Measurements from ENCODE around the gene TRIO. TPM values are rescaled to one million over a fixed set of nuclear protein-coding genes. Genes with fewer than 3 reads are reported as not detected.

The TRIO gene
- total RNA-seq, 3 donors from 2014 or later (not counting 1 experiment from before 2014, with no cell fraction given) = 84.6 to 136 (median 94.3) TPM

DNA sequence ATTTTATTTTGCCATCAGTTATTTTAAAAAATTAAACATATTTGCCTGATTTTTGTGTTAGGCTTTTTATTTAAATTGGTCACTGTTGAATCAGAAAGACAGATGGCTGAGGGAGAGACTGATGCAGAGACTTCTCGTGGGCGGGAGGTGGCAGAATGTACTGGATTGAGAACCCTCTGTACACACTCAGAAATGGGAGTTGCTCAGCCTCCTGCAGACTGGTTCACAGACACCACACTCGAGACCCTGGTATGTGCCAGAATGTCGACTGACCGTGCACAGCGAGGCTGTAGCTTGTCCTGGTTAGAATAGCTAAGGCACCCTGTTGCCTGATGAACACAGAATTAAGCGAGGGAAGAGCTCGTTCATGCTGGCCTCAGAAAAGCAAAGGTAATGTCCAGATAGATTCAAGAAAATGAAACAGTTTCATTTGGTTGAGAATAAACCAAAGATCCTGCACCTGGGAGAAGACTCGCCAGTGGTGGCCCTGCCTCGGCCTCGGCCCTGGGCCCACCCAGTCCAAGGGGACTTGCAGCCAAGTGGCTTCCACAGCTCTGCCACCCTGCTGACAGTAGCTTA is 367.1 kb downstream of the TRIO start:
- Mint-ChIP-seq H3K27ac (no peak overlapping the region), H3K36me3 (no peaks in the 10 kb centered on the region), H3K9me3 (no peaks in the 10 kb centered on the region), H3K4me3 (no peak overlapping the region), H3K27me3 (ENCODE audit: low read depth in 2 of 2) (no peaks in the 10 kb centered on the region), H3K4me1 (no peaks in the 10 kb centered on the region)
- H3K27ac ChIP-seq (ENCODE audit: low read length) = no peak overlapping the region
- intact Hi-C loops (cut with micrococcal nuclease) = no loop called here
- TF ChIP-seq, protein P1, sequence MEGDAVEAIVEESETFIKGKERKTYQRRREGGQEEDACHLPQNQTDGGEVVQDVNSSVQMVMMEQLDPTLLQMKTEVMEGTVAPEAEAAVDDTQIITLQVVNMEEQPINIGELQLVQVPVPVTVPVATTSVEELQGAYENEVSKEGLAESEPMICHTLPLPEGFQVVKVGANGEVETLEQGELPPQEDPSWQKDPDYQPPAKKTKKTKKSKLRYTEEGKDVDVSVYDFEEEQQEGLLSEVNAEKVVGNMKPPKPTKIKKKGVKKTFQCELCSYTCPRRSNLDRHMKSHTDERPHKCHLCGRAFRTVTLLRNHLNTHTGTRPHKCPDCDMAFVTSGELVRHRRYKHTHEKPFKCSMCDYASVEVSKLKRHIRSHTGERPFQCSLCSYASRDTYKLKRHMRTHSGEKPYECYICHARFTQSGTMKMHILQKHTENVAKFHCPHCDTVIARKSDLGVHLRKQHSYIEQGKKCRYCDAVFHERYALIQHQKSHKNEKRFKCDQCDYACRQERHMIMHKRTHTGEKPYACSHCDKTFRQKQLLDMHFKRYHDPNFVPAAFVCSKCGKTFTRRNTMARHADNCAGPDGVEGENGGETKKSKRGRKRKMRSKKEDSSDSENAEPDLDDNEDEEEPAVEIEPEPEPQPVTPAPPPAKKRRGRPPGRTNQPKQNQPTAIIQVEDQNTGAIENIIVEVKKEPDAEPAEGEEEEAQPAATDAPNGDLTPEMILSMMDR (IDR thresholded peaks at IDR 0.05) = no peak
- no peak overlapping the region for H3K4me3 ChIP-seq (ENCODE audit: low read length)
- no peaks in the 10 kb centered on the region for H3K27me3 ChIP-seq (ENCODE audit: control insufficient read depth, insufficient read depth, low read length)
- H3K36me3 ChIP-seq (ENCODE audit: control insufficient read depth, insufficient read depth, low read length) = peaks cover 4% of the 10 kb centered on the region
- no peak for DNase-seq
- ATAC-seq = no peak
- WGBS (ENCODE audit: insufficient coverage) = 91% methylated on average over 11 of the region's 11 CpGs
- no peaks in the 10 kb centered on the region for H3K4me1 ChIP-seq (ENCODE audit: control insufficient read depth, insufficient read depth, low read length)
- no peaks in the 10 kb centered on the region for H3K9me3 ChIP-seq (ENCODE audit: control insufficient read depth, insufficient read depth, low read length)

DNA sequence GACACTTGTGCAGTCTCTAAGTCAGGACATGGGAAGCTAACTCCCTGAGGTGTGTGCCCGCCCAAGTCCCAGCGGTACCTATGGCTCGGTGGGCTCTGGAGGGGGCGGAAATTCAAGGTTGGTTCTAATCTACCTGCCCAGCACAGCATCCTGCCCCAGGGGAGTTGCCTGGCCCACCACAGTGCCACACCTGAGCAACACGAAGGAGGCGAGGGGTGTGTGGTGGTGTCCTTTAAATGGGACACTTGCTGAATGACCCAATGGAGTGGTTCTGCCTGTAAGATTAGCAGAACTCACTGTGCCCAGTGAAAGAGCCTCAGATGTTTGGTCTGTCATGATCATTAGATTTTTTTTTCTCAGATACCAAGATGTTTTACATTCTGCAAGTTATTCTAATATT is 367.7 kb downstream of the TRIO start:
- Mint-ChIP-seq H3K27ac (no peak overlapping the region), H3K27me3 (ENCODE audit: low read depth in 2 of 2) (no peaks in the 10 kb centered on the region), H3K4me1 (no peaks in the 10 kb centered on the region), H3K9me3 (no peaks in the 10 kb centered on the region), H3K4me3 (no peak overlapping the region), H3K36me3 (no peaks in the 10 kb centered on the region)
- Histone ChIP-seq H3K9me3 (ENCODE audit: control insufficient read depth, insufficient read depth, low read length) (no peaks in the 10 kb centered on the region), H3K4me3 (ENCODE audit: low read length) (no peak overlapping the region), H3K27me3 (ENCODE audit: control insufficient read depth, insufficient read depth, low read length) (no peaks in the 10 kb centered on the region), H3K36me3 (ENCODE audit: control insufficient read depth, insufficient read depth, low read length) (peaks cover 4% of the 10 kb centered on the region), H3K27ac (ENCODE audit: low read length) (no peak overlapping the region), H3K4me1 (ENCODE audit: control insufficient read depth, insufficient read depth, low read length) (no peaks in the 10 kb centered on the region)
- 95% methylated on average over 6 of the region's 6 CpGs for WGBS (ENCODE audit: insufficient coverage)
- intact Hi-C loops (cut with micrococcal nuclease) = no loop called here
- TF ChIP-seq, protein P1 (IDR thresholded peaks at IDR 0.05) = no peak
- ATAC-seq (no peak), DNase-seq (no peak)

DNA sequence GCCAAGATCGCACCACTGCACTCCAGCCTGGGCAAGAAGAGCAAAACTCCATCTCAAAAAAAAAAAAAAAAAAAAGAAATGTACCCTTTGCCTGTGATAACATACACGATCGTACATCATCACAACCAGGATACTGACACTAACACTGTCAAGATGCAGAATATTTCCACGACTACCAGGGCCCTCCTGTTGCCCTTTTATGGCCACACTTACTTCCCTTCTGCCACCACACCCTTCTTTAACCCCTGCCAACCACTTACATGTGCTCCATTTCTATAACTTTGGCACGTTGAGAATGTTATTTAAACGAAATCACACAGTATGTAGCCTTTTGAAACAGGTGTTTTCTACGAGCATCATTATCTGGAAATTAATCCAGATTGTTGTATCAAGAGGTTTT is 369.4 kb downstream of the TRIO start:
- H3K9me3 Mint-ChIP-seq = no peaks in the 10 kb centered on the region
- DNase-seq (no peak), ATAC-seq (no peak)
- Histone ChIP-seq H3K27ac (ENCODE audit: low read length) (no peak overlapping the region), H3K36me3 (ENCODE audit: control insufficient read depth, insufficient read depth, low read length) (peaks cover 2% of the 10 kb centered on the region), H3K9me3 (ENCODE audit: control insufficient read depth, insufficient read depth, low read length) (no peaks in the 10 kb centered on the region), H3K4me3 (ENCODE audit: low read length) (no peak overlapping the region), H3K27me3 (ENCODE audit: control insufficient read depth, insufficient read depth, low read length) (no peaks in the 10 kb centered on the region), H3K4me1 (ENCODE audit: control insufficient read depth, insufficient read depth, low read length) (no peaks in the 10 kb centered on the region)
- H3K4me3 Mint-ChIP-seq = no peak overlapping the region
- no peaks in the 10 kb centered on the region for H3K4me1 Mint-ChIP-seq
- intact Hi-C loops (cut with micrococcal nuclease) = no loop called here
- no peaks in the 10 kb centered on the region for H3K27me3 Mint-ChIP-seq (ENCODE audit: low read depth in 2 of 2)
- 77% methylated on average over 6 of the region's 7 CpGs for WGBS (ENCODE audit: insufficient coverage)
- no peaks in the 10 kb centered on the region for H3K36me3 Mint-ChIP-seq
- no peak overlapping the region for H3K27ac Mint-ChIP-seq
- TF ChIP-seq, protein P1 (IDR thresholded peaks at IDR 0.05) = no peak

DNA sequence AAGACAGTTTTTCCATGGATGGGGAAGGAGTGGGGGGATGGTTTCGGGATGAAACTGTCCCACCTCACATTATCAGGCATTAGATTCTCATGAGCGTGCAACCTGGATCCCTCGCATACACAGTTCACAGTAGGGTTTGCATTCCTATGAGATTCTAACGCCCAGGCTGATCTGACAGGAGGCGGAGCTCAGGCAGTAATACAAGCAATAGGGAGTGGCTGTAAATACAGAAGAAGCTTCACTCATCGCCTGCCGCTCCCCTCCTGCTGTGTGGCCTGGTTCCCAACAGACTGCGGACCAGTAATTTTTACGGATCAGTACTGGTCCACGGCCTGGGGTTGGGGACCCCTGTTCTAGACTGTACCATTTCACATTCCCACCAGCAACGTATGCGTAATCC is 370.1 kb downstream of the TRIO start:
- TF ChIP-seq, protein P1 (IDR thresholded peaks at IDR 0.05) = no peak
- WGBS (ENCODE audit: insufficient coverage) = 95% methylated on average over 11 of the region's 12 CpGs

More for the DNA sequence above, 370.1 kb downstream of the TRIO start:
- H3K27ac ChIP-seq (ENCODE audit: low read length) = no peak overlapping the region
- Mint-ChIP-seq H3K27me3 (ENCODE audit: low read depth in 2 of 2) (no peaks in the 10 kb centered on the region), H3K27ac (no peak overlapping the region), H3K4me3 (no peak overlapping the region), H3K4me1 (no peaks in the 10 kb centered on the region), H3K36me3 (no peaks in the 10 kb centered on the region), H3K9me3 (no peaks in the 10 kb centered on the region)
- DNase-seq = no peak
- intact Hi-C loops (cut with micrococcal nuclease) = no loop called here
- H3K4me1 ChIP-seq (ENCODE audit: control insufficient read depth, insufficient read depth, low read length) = no peaks in the 10 kb centered on the region
- no peaks in the 10 kb centered on the region for H3K27me3 ChIP-seq (ENCODE audit: control insufficient read depth, insufficient read depth, low read length)
- no peaks in the 10 kb centered on the region for H3K9me3 ChIP-seq (ENCODE audit: control insufficient read depth, insufficient read depth, low read length)
- no peak for ATAC-seq
- no peak overlapping the region for H3K4me3 ChIP-seq (ENCODE audit: low read length)
- peaks cover 2% of the 10 kb centered on the region for H3K36me3 ChIP-seq (ENCODE audit: control insufficient read depth, insufficient read depth, low read length)
